Lower lobe of right lung (tissue), 2 donors: Measurements from ENCODE around the gene IYD. TPM values are rescaled to one million over a fixed set of nuclear protein-coding genes. Genes with fewer than 3 reads are reported as not detected.

Experiments used
- ATAC-seq, 2 donors: fragments of 200-7000 bp; cut with Tn5 transposase; one replicate each; pipeline ENCODE4 v1.9.1; 2020 to 2022; ENCODE audit warnings: mild to moderate bottlenecking in 2 of 2, moderate library complexity in 2 of 2
- DNase-seq: peaks from one replicate; pipeline ENCODE4 v3.0.0-alpha.2; 2020
- H3K27ac ChIP-seq: fragments of 200-600 bp; one replicate; pipeline ENCODE4 v1.8.0; 2022
- H3K27me3 ChIP-seq: fragments of 200-600 bp; one replicate; pipeline ENCODE4 v1.8.0; 2022; ENCODE audit warnings: low read depth
- H3K36me3 ChIP-seq: fragments of 200-600 bp; one replicate; pipeline ENCODE4 v1.8.0; 2022; ENCODE audit warnings: mild to moderate bottlenecking
- H3K4me1 ChIP-seq: fragments of 200-600 bp; one replicate; pipeline ENCODE4 v1.8.0; 2022
- H3K4me3 ChIP-seq: fragments of 200-600 bp; one replicate; pipeline ENCODE4 v1.8.0; 2022; ENCODE audit warnings: mild to moderate bottlenecking
- H3K9me3 ChIP-seq: fragments of 200-600 bp; one replicate; pipeline ENCODE4 v1.8.0; 2022
- CTCF ChIP-seq: fragments of 200-600 bp; IDR thresholded peaks from one replicate; pipeline ENCODE4 v1.8.0; 2022; ENCODE audit warnings: antibody characterized with exemption, mild to moderate bottlenecking
- intact Hi-C: fragments of 100-400 bp; cut with DNase I; formaldehyde crosslinking; loops from one replicate; pipeline ENCODE4 v1.11.0; 2022
- total RNA-seq: library from RNA; stranded (reverse); fragmentation: NEBNext Ultra II Directional; extraction: Animal tissue kit (Norgen Biotek cat#: 25700); gene quantifications from one replicate; pipeline ENCODE4 v1.2.1, GENCODE V29; 2021
- donor health status: DM: no; HTN: yes; CAD: no; lungs with severe emphysema.

IYD gene
- total RNA-seq, 1 donor from 2014 or later: 1.9 TPM

- ATAC-seq: no peak
- no peak for TF ChIP-seq CTCF
- H3K9me3 ChIP-seq: no peaks in the 10 kb centered on the region
- DNase-seq: no peak
- no peak overlapping the region for H3K4me3 ChIP-seq
- H3K4me1 ChIP-seq: peaks cover 30% of the 10 kb centered on the region
- no peaks in the 10 kb centered on the region for H3K36me3 ChIP-seq
- intact Hi-C loops: loop anchor here (10.0 kb wide), 1 partner anchor 331 kb away; no protein-coding TSS in a partner anchor
- H3K27ac ChIP-seq: no peak overlapping the region
- H3K27me3 ChIP-seq: no peaks in the 10 kb centered on the region
Observed at GRCh38 chr6:150413781-150414281, 45.0 kb downstream of the IYD start.

GRCh38 chr6:150416128-150416527 is 47.3 kb downstream of the IYD start:
- no peak overlapping the region for H3K27ac ChIP-seq
- no peak for ATAC-seq
- no peaks in the 10 kb centered on the region for H3K27me3 ChIP-seq
- intact Hi-C loops: loop anchor here (5.0 to 10.0 kb wide), 2 partner anchors 329 to 396 kb away; no protein-coding TSS in a partner anchor
- no peak for DNase-seq
- no peaks in the 10 kb centered on the region for H3K36me3 ChIP-seq
- H3K4me3 ChIP-seq: no peak overlapping the region
- no peak for TF ChIP-seq CTCF
- H3K9me3 ChIP-seq: no peaks in the 10 kb centered on the region
- H3K4me1 ChIP-seq: peaks cover 12% of the 10 kb centered on the region

- H3K9me3 ChIP-seq: no peaks in the 10 kb centered on the region
- H3K27me3 ChIP-seq: no peaks in the 10 kb centered on the region
- no peak overlapping the region for H3K4me3 ChIP-seq
- peaks cover 12% of the 10 kb centered on the region for H3K4me1 ChIP-seq
- intact Hi-C loops: loop anchor here (5.0 to 10.0 kb wide), 2 partner anchors 328 to 395 kb away; no protein-coding TSS in a partner anchor
- ATAC-seq (no peak), DNase-seq (no peak)
- H3K27ac ChIP-seq: no peak overlapping the region
- no peaks in the 10 kb centered on the region for H3K36me3 ChIP-seq
- no peak for TF ChIP-seq CTCF
Observed at GRCh38 chr6:150417250-150417649, 48.4 kb downstream of the IYD start.

DNA sequence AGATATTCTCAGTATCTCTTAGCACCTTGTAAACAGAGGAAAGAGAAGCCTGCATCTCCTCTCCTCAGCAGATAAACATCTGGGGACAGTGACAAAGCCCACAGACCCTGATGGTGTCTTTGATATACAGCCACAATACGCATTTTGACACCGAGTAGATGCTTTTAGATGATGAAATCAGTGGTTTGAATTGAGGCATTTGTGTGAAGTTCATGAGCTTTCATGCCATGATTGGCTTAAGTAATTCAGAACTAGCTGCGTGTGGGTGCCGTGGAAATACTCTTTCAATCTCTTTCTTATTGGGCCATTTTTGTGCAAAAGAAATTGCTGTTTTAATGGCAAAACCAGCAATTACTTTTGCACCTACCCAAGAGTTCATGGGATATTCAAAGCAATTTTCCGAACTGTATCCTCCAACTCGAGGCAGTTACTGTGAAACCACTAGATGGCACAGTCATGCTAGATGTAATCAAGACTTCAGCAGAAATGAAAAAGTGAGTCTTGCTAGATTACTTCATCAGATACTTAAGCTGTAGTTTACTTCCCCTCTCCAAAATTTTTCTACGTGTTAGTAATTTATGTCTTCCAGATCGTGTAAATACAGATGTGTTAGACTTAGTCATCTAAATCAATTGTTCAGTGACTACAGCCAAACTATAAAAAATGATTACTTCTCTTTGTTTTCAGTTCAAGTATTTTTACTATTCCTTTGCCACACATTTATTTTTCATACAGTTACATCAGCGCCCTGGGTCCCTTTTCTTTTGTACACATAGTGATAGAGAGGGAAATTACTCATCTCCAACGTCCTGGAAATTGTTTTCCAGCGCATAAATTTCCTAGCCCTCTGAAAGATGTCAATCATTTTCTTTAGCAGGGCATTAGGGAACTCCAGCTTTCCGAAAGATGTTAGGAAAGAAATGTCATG is 49.4 kb downstream of the IYD start:
- H3K27me3 ChIP-seq: no peaks in the 10 kb centered on the region
- intact Hi-C loops: loop anchor here (5.0 to 10.0 kb wide), 2 partner anchors 327 to 394 kb away; no protein-coding TSS in a partner anchor
- peaks cover 12% of the 10 kb centered on the region for H3K4me1 ChIP-seq
- DNase-seq: no peak
- H3K4me3 ChIP-seq: peak overlapping the region; percentile 49
- H3K9me3 ChIP-seq: no peaks in the 10 kb centered on the region
- H3K36me3 ChIP-seq: no peaks in the 10 kb centered on the region
- TF ChIP-seq CTCF: peak; percentile 79
- ATAC-seq: peak; percentile 88 to 96
- H3K27ac ChIP-seq: peak overlapping the region; percentile 64

GRCh38 chr6:150418827-150419594 is 50.2 kb downstream of the IYD start:
- intact Hi-C loops: loop anchor here (5.0 to 10.0 kb wide), 2 partner anchors 326 to 393 kb away; no protein-coding TSS in a partner anchor
- peaks cover 12% of the 10 kb centered on the region for H3K4me1 ChIP-seq
- TF ChIP-seq CTCF: peak; percentile 72
- peak overlapping the region; percentile 64 for H3K27ac ChIP-seq
- H3K9me3 ChIP-seq: no peaks in the 10 kb centered on the region
- ATAC-seq: peak; percentile 84 to 90
- H3K36me3 ChIP-seq: no peaks in the 10 kb centered on the region
- peak; percentile 78 for DNase-seq
- H3K4me3 ChIP-seq: peak overlapping the region; percentile 49
- H3K27me3 ChIP-seq: no peaks in the 10 kb centered on the region
